ENCODE results near the gene AKT2. TPM values are rescaled to one million over a fixed set of nuclear protein-coding genes. Genes with fewer than 3 reads are reported as not detected.

AKT2 gene
- total RNA-seq, 1 experiment from 2014 or later, result 2,376 TPM

- ChIA-PET POLR2A (no interaction called here), CTCF (interaction anchor here (8.6 kb wide), 1 partner anchor 33 kb away, joined by 68 read pairs; no protein-coding TSS in a partner anchor)
- in situ Hi-C loops (cut with HindIII; ENCODE audit: low pct_unique_long_range_greater_than_20kb, low sequenced_read_pairs), result no loop called here
- TF ChIP-seq CTCF (IDR thresholded peaks at IDR 0.05), result no peak
- no peak for TF ChIP-seq SIN3A (IDR thresholded peaks at IDR 0.05; ENCODE audit: borderline replicate concordance, insufficient read depth, low read depth, low read length)
- TF ChIP-seq TCF7L2 (IDR thresholded peaks at IDR 0.05; ENCODE audit: low read depth, low read length), result no peak
- TF ChIP-seq, protein P1, sequence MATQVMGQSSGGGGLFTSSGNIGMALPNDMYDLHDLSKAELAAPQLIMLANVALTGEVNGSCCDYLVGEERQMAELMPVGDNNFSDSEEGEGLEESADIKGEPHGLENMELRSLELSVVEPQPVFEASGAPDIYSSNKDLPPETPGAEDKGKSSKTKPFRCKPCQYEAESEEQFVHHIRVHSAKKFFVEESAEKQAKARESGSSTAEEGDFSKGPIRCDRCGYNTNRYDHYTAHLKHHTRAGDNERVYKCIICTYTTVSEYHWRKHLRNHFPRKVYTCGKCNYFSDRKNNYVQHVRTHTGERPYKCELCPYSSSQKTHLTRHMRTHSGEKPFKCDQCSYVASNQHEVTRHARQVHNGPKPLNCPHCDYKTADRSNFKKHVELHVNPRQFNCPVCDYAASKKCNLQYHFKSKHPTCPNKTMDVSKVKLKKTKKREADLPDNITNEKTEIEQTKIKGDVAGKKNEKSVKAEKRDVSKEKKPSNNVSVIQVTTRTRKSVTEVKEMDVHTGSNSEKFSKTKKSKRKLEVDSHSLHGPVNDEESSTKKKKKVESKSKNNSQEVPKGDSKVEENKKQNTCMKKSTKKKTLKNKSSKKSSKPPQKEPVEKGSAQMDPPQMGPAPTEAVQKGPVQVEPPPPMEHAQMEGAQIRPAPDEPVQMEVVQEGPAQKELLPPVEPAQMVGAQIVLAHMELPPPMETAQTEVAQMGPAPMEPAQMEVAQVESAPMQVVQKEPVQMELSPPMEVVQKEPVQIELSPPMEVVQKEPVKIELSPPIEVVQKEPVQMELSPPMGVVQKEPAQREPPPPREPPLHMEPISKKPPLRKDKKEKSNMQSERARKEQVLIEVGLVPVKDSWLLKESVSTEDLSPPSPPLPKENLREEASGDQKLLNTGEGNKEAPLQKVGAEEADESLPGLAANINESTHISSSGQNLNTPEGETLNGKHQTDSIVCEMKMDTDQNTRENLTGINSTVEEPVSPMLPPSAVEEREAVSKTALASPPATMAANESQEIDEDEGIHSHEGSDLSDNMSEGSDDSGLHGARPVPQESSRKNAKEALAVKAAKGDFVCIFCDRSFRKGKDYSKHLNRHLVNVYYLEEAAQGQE (IDR thresholded peaks at IDR 0.05; ENCODE audit: insufficient read depth in 1 of 2, low read depth in 2 of 2, low read length in 1 of 2), result no peak
- TF ChIP-seq POLR2AphosphoS5 (IDR thresholded peaks at IDR 0.05; ENCODE audit: low read depth, low read length), result no peak
- ATAC-seq, result no peak
- intact Hi-C loops (cut with micrococcal nuclease; ENCODE audit: unreplicated experiment), result no loop called here
- Histone ChIP-seq H3K27me3 (ENCODE audit: control insufficient read depth, insufficient read depth, low read length) (no peaks in the 10 kb centered on the region), H3K9me3 (ENCODE audit: control insufficient read depth, insufficient read depth, low read depth, low read length) (no peaks in the 10 kb centered on the region), H3K4me3 (ENCODE audit: low read depth in 2 of 2, low read length in 2 of 2) (no peak overlapping the region), H3K36me3 (ENCODE audit: control insufficient read depth, insufficient read depth, low read length) (no peaks in the 10 kb centered on the region), H3K4me1 (ENCODE audit: control insufficient read depth, insufficient read depth, low read length) (peaks cover 13% of the 10 kb centered on the region; the same call in 1 of the 2 replicates), H3K27ac (ENCODE audit: low read length) (no peak overlapping the region)
- no peak for DNase-seq (ENCODE audit: low read depth, low spot score)
- BruUV-seq (replicated peaks), result no TSS peak
These were observed 12.9 kb downstream of the AKT2 start for GRCh38 chr19:40272261-40272660.

DNA sequence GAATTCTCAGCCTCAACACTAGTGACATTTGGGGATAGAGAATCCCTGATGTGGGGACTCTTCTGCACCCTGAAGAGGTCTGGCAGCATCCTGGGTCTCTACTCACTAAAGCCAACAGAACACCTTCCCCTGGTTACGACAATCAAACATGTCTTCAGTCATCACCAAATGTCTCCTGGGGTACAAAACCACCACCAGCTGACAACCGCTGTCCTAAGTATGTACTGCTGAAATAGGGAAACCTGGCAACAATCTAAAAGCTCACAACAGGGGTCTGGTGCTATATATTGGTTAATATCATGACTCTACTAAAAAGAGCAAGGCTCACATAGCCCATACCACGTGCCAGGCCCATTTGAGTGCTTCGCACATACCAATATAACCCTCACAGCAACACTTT lies 13.4 kb downstream of the AKT2 start:
- CTCF ChIA-PET, result interaction anchor here (1.2 to 8.6 kb wide), 2 partner anchors 33 to 132 kb away, joined by 3 to 68 read pairs; no protein-coding TSS in a partner anchor
- Histone ChIP-seq H3K9me3 (ENCODE audit: control insufficient read depth, insufficient read depth, low read depth, low read length) (no peaks in the 10 kb centered on the region), H3K4me3 (ENCODE audit: low read depth in 2 of 2, low read length in 2 of 2) (no peak overlapping the region), H3K27me3 (ENCODE audit: control insufficient read depth, insufficient read depth, low read length) (no peaks in the 10 kb centered on the region), H3K4me1 (ENCODE audit: control insufficient read depth, insufficient read depth, low read length) (peaks cover 13% of the 10 kb centered on the region; the same call in 1 of the 2 replicates), H3K36me3 (ENCODE audit: control insufficient read depth, insufficient read depth, low read length) (no peaks in the 10 kb centered on the region), H3K27ac (ENCODE audit: low read length) (no peak overlapping the region)
- no peak for ATAC-seq
- POLR2A ChIA-PET, result no interaction called here
- no TSS peak for BruUV-seq (replicated peaks)
- no peak for DNase-seq (ENCODE audit: low read depth, low spot score)
- in situ Hi-C loops (cut with HindIII; ENCODE audit: low pct_unique_long_range_greater_than_20kb, low sequenced_read_pairs) (no loop called here), intact Hi-C loops (cut with micrococcal nuclease; ENCODE audit: unreplicated experiment) (no loop called here)
- TF ChIP-seq POLR2AphosphoS5 (IDR thresholded peaks at IDR 0.05; ENCODE audit: low read depth, low read length), result no peak
- TF ChIP-seq TCF7L2 (IDR thresholded peaks at IDR 0.05; ENCODE audit: low read depth, low read length), result no peak
- TF ChIP-seq, protein P1 (IDR thresholded peaks at IDR 0.05; ENCODE audit: insufficient read depth in 1 of 2, low read depth in 2 of 2, low read length in 1 of 2), result no peak
- TF ChIP-seq SIN3A (IDR thresholded peaks at IDR 0.05; ENCODE audit: borderline replicate concordance, insufficient read depth, low read depth, low read length), result no peak
- TF ChIP-seq CTCF (IDR thresholded peaks at IDR 0.05), result no peak

All from Panc1 (cell line).